Activated naive CD4-positive, alpha-beta T cell treated with anti-CD3 and anti-CD28 coated beads, Interleukin-2, amount 10 ng/mL, durations not matched to agents 7 days and 5 days (primary cell): Measurements from ENCODE around the gene MYO7B.

Source experiments
- CTCF ChIA-PET: fragments of 350-600 bp; sonication (Branson Sonifier 250); formaldehyde crosslinking; loops from one replicate; lab custom pipeline; 2021; ENCODE audit warnings: antibody characterized with exemption; lab: Charles Lee
- DNase-seq: peaks from one replicate; pipeline ENCODE4 v3.0.0-alpha.2; 2020
- H3K27ac Mint-ChIP-seq: one replicate; pipeline ENCODE4 v1.8.0; 2021; ENCODE audit warnings: mild to moderate bottlenecking, moderate library complexity, mixed read lengths
- H3K27me3 Mint-ChIP-seq: one replicate; pipeline ENCODE4 v1.8.0; 2021; ENCODE audit warnings: mild to moderate bottlenecking, mixed read lengths
- H3K36me3 Mint-ChIP-seq: one replicate; pipeline ENCODE4 v1.8.0; 2021; ENCODE audit warnings: mixed read lengths
- H3K4me1 Mint-ChIP-seq: one replicate; pipeline ENCODE4 v1.8.0; 2021; ENCODE audit warnings: mixed read lengths
- H3K4me3 Mint-ChIP-seq: one replicate; pipeline ENCODE4 v1.8.0; 2021; ENCODE audit warnings: mild to moderate bottlenecking, moderate library complexity, mixed read lengths
- H3K9me3 Mint-ChIP-seq: one replicate; pipeline ENCODE4 v1.8.0; 2021; ENCODE audit warnings: mixed read lengths

Gene MYO7B

DNA sequence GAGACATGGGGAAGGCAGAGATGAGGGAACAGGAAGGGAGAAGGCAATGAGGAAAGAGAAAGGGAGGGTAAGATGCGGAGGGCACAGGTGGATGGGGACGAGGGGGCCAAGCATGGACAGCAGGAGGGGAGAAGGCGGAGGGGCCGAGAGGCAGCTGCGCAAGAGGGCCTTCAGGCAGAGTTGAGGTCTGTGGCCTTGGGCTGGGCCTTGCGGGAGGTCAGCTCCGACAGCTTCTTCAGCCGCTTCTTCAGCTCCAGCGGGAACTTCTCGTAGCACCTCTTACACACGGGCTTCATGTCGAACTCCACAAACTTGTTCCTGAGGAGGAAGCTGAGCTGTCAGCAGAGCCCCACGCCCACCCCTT lies 103.6 kb downstream of the MYO7B start:
- Mint-ChIP-seq H3K4me3 (peak overlapping the region; percentile 75), H3K27me3 (peaks cover 4% of the 10 kb centered on the region), H3K4me1 (peaks cover 59% of the 10 kb centered on the region), H3K36me3 (peaks cover 9% of the 10 kb centered on the region), H3K9me3 (no peaks in the 10 kb centered on the region), H3K27ac (peak overlapping the region; percentile 86)
- CTCF ChIA-PET: interaction anchor here (0.5 to 6.5 kb wide), 4 partner anchors 11 to 160 kb away, joined by 3 to 49 read pairs (median 8); no protein-coding TSS in a partner anchor
- no peak for DNase-seq

- H3K4me1 Mint-ChIP-seq: peaks cover 66% of the 10 kb centered on the region
- CTCF ChIA-PET: interaction anchor here (0.6 to 6.5 kb wide), 13 partner anchors 10 to 346 kb away, joined by 3 to 49 read pairs (median 4); partner anchors contain the start of genes ERCC3 and LIMS2
- DNase-seq: peak; percentile 72
Observed at GRCh38 chr2:127640082-127641072, 104.9 kb downstream of the MYO7B start.

DNA sequence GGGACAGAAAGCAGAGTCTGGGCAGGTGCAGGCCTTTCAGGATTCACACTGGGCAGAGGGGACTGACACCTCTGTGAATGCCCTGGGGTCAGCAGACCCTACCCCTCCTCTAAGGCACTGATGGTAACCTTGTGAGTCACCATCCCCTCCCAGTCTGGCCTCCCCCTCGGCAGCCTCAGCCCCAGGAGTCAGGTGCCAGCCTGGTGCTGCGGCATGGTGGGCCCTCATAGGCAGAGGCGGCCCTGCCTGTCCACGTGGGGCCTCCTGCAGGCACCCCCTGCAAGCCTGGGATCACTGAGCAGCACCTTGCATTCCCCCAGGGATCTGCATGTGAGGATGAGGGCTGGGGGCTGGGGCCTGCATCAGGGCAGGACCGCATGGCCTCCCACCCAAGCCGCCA lies 105.7 kb downstream of the MYO7B start:
- peak overlapping the region; percentile 86 for H3K27ac Mint-ChIP-seq
- peaks cover 9% of the 10 kb centered on the region for H3K36me3 Mint-ChIP-seq
- no peak for DNase-seq
- peak overlapping the region; percentile 75 for H3K4me3 Mint-ChIP-seq
- peaks cover 65% of the 10 kb centered on the region for H3K4me1 Mint-ChIP-seq
- H3K27me3 Mint-ChIP-seq: peaks cover 4% of the 10 kb centered on the region
- CTCF ChIA-PET: interaction anchor here (1.0 to 6.5 kb wide), 8 partner anchors 9 to 347 kb away, joined by 3 to 49 read pairs (median 4); partner anchors contain the start of genes ERCC3 and LIMS2
- no peaks in the 10 kb centered on the region for H3K9me3 Mint-ChIP-seq

More at GRCh38 chr2:127640082-127641072, 104.9 kb downstream of the MYO7B start:
- peaks cover 4% of the 10 kb centered on the region for H3K27me3 Mint-ChIP-seq
- H3K27ac Mint-ChIP-seq: peak overlapping the region; percentile 86
- H3K9me3 Mint-ChIP-seq: no peaks in the 10 kb centered on the region
- H3K4me3 Mint-ChIP-seq: peak overlapping the region; percentile 75
- H3K36me3 Mint-ChIP-seq: peaks cover 9% of the 10 kb centered on the region

DNA sequence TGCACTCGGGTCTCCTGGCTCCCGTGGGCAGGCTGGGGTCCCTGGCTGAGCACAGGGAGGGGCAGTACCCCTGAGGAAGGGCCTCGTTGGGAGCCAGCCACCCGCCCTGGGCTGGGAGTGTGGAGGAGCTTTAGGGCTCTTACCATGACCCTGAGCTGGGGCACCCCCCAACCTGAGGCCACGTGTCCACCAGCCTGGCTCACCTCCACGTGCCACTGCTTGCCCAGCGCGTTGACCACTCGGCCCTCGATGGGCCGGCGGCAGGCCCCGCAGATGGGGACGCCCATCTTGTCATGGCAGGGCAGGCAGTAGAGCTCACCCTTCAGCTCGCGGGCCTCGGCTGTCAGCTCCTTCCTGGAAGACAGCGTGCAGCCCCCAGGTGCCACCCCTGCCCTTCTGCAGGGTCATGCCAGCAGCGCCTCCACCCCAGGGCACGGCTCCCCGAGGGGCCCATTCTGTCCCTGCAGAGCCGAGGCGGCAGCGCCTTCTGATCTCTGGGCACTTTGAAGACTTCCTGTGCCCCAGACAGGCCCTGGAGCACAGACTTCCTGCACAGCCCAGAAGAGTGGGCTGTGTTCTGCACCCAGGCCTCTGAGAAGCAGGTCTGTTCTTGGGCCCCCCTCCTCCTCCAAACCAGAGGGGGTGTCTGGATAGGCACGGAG lies 106.5 kb downstream of the MYO7B start:
- peaks cover 5% of the 10 kb centered on the region for H3K36me3 Mint-ChIP-seq
- peaks cover 59% of the 10 kb centered on the region for H3K4me1 Mint-ChIP-seq
- H3K9me3 Mint-ChIP-seq: no peaks in the 10 kb centered on the region
- CTCF ChIA-PET: interaction anchor here (0.8 to 6.5 kb wide), 4 partner anchors 8 to 51 kb away, joined by 3 to 49 read pairs (median 6); no protein-coding TSS in a partner anchor
- peak overlapping the region; percentile 75 for H3K4me3 Mint-ChIP-seq
- peak overlapping the region; percentile 86 for H3K27ac Mint-ChIP-seq
- peaks cover 4% of the 10 kb centered on the region for H3K27me3 Mint-ChIP-seq
- peak; percentile 71 for DNase-seq

DNA sequence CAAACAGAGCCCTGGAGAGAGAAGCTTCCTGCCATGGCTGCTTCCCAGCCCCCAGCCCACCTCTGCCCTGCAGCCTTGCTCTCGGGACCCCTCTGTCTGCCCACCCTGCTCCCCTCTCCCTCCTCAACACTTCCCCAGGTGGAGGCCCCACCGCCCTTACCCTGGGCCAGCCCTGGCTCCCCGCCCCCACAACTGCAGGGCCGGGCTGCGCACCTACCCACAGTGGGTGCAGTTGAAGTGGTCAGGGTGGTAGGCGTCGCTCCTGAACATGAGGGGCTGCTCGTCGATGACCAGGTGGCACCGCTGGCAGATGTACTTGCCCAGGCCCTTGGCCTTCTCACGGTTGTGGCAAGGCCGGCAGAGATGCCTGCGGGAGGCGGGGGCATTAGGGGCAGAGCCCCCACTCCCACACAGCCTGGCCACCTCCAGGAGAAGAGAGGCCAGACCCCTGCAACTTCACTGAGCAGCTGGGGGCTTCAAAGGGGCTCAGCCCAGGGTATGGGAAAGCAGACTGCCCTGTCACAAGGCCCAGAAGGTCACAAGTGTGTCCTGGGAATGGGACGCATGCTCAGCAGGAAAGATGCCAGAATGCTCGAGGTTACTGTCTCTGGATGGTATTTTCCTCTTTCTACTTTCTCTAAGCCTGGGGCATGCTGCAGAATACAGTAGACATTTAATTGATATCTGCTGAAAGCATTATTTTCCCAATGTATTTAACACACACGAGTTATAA lies 107.4 kb downstream of the MYO7B start:
- H3K4me1 Mint-ChIP-seq: peaks cover 56% of the 10 kb centered on the region
- H3K27me3 Mint-ChIP-seq: peaks cover 4% of the 10 kb centered on the region
- H3K9me3 Mint-ChIP-seq: no peaks in the 10 kb centered on the region
- peak overlapping the region; percentile 58 for H3K27ac Mint-ChIP-seq
- DNase-seq: no peak
- CTCF ChIA-PET: interaction anchor here (1.6 kb wide), 1 partner anchor 11 kb away, joined by 3 read pairs; no protein-coding TSS in a partner anchor
- peak overlapping the region; percentile 26 for H3K4me3 Mint-ChIP-seq
- peaks cover 5% of the 10 kb centered on the region for H3K36me3 Mint-ChIP-seq

GRCh38 chr2:127643439-127644065 lies 108.1 kb downstream of the MYO7B start:
- DNase-seq: no peak
- peaks cover 54% of the 10 kb centered on the region for H3K4me1 Mint-ChIP-seq
- no peak overlapping the region for H3K4me3 Mint-ChIP-seq
- CTCF ChIA-PET: interaction anchor here (2.7 kb wide), 1 partner anchor 52 kb away, joined by 12 read pairs; no protein-coding TSS in a partner anchor
- H3K9me3 Mint-ChIP-seq: no peaks in the 10 kb centered on the region
- H3K27me3 Mint-ChIP-seq: peaks cover 4% of the 10 kb centered on the region
- H3K27ac Mint-ChIP-seq: no peak overlapping the region
- H3K36me3 Mint-ChIP-seq: peaks cover 5% of the 10 kb centered on the region

GRCh38 chr2:127644066-127645025 lies 108.9 kb downstream of the MYO7B start:
- Mint-ChIP-seq H3K36me3 (no peaks in the 10 kb centered on the region), H3K4me1 (peaks cover 53% of the 10 kb centered on the region), H3K27ac (peak overlapping the region; percentile 42), H3K27me3 (peaks cover 4% of the 10 kb centered on the region), H3K9me3 (no peaks in the 10 kb centered on the region), H3K4me3 (no peak overlapping the region)
- no peak for DNase-seq
- CTCF ChIA-PET: interaction anchor here (2.7 kb wide), 1 partner anchor 53 kb away, joined by 12 read pairs; no protein-coding TSS in a partner anchor

GRCh38 chr2:127645026-127645394 lies 109.5 kb downstream of the MYO7B start:
- no peaks in the 10 kb centered on the region for H3K9me3 Mint-ChIP-seq
- no peaks in the 10 kb centered on the region for H3K36me3 Mint-ChIP-seq
- H3K4me3 Mint-ChIP-seq: no peak overlapping the region
- peaks cover 10% of the 10 kb centered on the region for H3K27me3 Mint-ChIP-seq
- CTCF ChIA-PET: interaction anchor here (2.7 kb wide), 1 partner anchor 54 kb away, joined by 12 read pairs; no protein-coding TSS in a partner anchor
- no peak for DNase-seq
- H3K27ac Mint-ChIP-seq: no peak overlapping the region
- H3K4me1 Mint-ChIP-seq: peaks cover 52% of the 10 kb centered on the region

GRCh38 chr2:127645395-127646291 lies 110.2 kb downstream of the MYO7B start, which contains the start of gene GPR17:
Gene GPR17 (plus strand): TSS chr2:127646153. CDS start chr2:127650736, 4,583 bp downstream.
- no peaks in the 10 kb centered on the region for H3K9me3 Mint-ChIP-seq
- peaks cover 46% of the 10 kb centered on the region for H3K4me1 Mint-ChIP-seq
- peaks cover 12% of the 10 kb centered on the region for H3K27me3 Mint-ChIP-seq
- DNase-seq: no peak
- H3K36me3 Mint-ChIP-seq: no peaks in the 10 kb centered on the region
- CTCF ChIA-PET: interaction anchor here (2.7 kb wide), 1 partner anchor 54 kb away, joined by 12 read pairs; no protein-coding TSS in a partner anchor
- H3K27ac Mint-ChIP-seq: no peak within 1 kb of the TSS
- no peak within 1 kb of the TSS for H3K4me3 Mint-ChIP-seq

- DNase-seq: no peak
- Mint-ChIP-seq H3K4me3 (no peak overlapping the region), H3K27ac (no peak overlapping the region), H3K9me3 (no peaks in the 10 kb centered on the region), H3K27me3 (peaks cover 14% of the 10 kb centered on the region), H3K36me3 (no peaks in the 10 kb centered on the region), H3K4me1 (peaks cover 40% of the 10 kb centered on the region)
- CTCF ChIA-PET: interaction anchor here (1.0 to 2.7 kb wide), 2 partner anchors 55 kb away, joined by 5 to 12 read pairs; no protein-coding TSS in a partner anchor
Observed at GRCh38 chr2:127646487-127647241, 111.2 kb downstream of the MYO7B start.
